ENCODE results near the gene HMGN3. TPM values are rescaled to one million over a fixed set of nuclear protein-coding genes. Genes with fewer than 3 reads are reported as not detected.
"Not testable (repeated sequence)": the region's sequence is repeated elsewhere in the genome, so short reads cannot be mapped to it uniquely, and the experiment has no call there.

The HMGN3 gene
- total RNA-seq, 6 experiments from 2014 or later: 26.7 to 41.2 (median 28.6) TPM

DNA sequence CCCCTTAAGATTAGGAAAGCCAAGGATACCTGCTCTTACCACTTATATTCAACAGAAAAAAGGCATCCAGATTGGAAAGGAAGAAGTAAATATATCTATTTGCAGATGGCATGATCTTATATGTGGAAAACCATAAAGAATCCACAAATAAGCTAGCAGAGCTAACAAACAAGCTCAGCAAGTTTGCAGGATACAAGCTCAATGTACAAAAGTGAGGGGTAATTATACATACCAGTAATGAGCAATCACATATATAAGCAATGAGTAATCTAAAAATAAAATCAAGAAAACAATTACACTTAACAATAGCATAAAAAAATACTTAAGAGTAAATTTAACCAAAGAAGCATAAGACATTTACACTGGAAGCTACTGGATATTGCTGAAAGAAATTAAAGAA is 31.6 kb upstream of the HMGN3 start:
- H3K4me3 Mint-ChIP-seq: no peak overlapping the region
- no peaks in the 10 kb centered on the region; the same call in 1 of the 2 replicates for H3K27me3 Mint-ChIP-seq (ENCODE audit: insufficient read depth)
- no peaks in the 10 kb centered on the region for H3K4me1 Mint-ChIP-seq (ENCODE audit: low read depth)
- TF ChIP-seq, protein P1, sequence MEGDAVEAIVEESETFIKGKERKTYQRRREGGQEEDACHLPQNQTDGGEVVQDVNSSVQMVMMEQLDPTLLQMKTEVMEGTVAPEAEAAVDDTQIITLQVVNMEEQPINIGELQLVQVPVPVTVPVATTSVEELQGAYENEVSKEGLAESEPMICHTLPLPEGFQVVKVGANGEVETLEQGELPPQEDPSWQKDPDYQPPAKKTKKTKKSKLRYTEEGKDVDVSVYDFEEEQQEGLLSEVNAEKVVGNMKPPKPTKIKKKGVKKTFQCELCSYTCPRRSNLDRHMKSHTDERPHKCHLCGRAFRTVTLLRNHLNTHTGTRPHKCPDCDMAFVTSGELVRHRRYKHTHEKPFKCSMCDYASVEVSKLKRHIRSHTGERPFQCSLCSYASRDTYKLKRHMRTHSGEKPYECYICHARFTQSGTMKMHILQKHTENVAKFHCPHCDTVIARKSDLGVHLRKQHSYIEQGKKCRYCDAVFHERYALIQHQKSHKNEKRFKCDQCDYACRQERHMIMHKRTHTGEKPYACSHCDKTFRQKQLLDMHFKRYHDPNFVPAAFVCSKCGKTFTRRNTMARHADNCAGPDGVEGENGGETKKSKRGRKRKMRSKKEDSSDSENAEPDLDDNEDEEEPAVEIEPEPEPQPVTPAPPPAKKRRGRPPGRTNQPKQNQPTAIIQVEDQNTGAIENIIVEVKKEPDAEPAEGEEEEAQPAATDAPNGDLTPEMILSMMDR (IDR thresholded peaks at IDR 0.05): no peak
- DNase-seq: no peak
- H3K36me3 Mint-ChIP-seq (ENCODE audit: low read depth): no peaks in the 10 kb centered on the region
- H3K9me3 Mint-ChIP-seq: peaks cover 6% of the 10 kb centered on the region
- no peak overlapping the region for H3K27ac Mint-ChIP-seq

- no peak for DNase-seq
- TF ChIP-seq, protein P1 (IDR thresholded peaks at IDR 0.05): no peak
- Mint-ChIP-seq H3K36me3 (ENCODE audit: low read depth) (no peaks in the 10 kb centered on the region), H3K9me3 (peaks cover 9% of the 10 kb centered on the region), H3K27me3 (ENCODE audit: insufficient read depth) (no peaks in the 10 kb centered on the region; the same call in 1 of the 2 replicates), H3K27ac (no peak overlapping the region), H3K4me1 (ENCODE audit: low read depth) (no peaks in the 10 kb centered on the region), H3K4me3 (no peak overlapping the region)
These were observed 28.9 kb upstream of the HMGN3 start for GRCh38 chr6:79263359-79263758.

DNA sequence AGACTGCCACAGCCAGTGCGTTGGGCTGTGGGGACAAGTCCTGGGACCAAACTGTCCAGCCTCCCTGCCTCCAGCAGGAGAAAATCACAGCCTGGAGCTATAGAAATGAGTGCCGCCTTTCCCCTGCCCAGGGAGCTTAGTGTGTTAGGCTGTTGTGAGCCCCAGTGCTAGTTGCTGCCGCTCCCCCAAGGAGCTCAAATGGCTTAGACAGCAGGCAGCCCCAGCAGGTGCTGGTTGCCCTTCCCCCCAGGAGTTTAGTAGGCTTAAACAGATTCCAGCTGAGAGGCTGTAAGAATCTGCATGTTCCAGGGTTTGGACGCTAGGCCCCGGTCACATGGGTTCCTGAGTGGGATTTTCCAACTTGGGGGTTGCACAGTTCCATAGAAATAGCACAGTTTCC is 27.2 kb upstream of the HMGN3 start:
- H3K27ac Mint-ChIP-seq: no peak overlapping the region
- no peak for DNase-seq
- H3K36me3 Mint-ChIP-seq (ENCODE audit: low read depth): no peaks in the 10 kb centered on the region
- no peaks in the 10 kb centered on the region; the same call in 1 of the 2 replicates for H3K27me3 Mint-ChIP-seq (ENCODE audit: insufficient read depth)
- peaks cover 9% of the 10 kb centered on the region for H3K9me3 Mint-ChIP-seq
- H3K4me3 Mint-ChIP-seq: no peak overlapping the region
- TF ChIP-seq, protein P1 (IDR thresholded peaks at IDR 0.05): no peak
- 0 out of 2 replicates have a peak, but pooled peaks cover 6% of the 10 kb centered on the region for H3K4me1 Mint-ChIP-seq (ENCODE audit: low read depth)

GRCh38 chr6:79260772-79261171 is 26.3 kb upstream of the HMGN3 start:
- DNase-seq: no peak
- TF ChIP-seq, protein P1 (IDR thresholded peaks at IDR 0.05): no peak
- Mint-ChIP-seq H3K36me3 (ENCODE audit: low read depth) (no peaks in the 10 kb centered on the region), H3K27me3 (ENCODE audit: insufficient read depth) (no peaks in the 10 kb centered on the region), H3K4me1 (ENCODE audit: low read depth) (0 out of 2 replicates have a peak, but pooled peaks cover 6% of the 10 kb centered on the region), H3K4me3 (no peak overlapping the region), H3K27ac (no peak overlapping the region), H3K9me3 (peaks cover 9% of the 10 kb centered on the region)

DNA sequence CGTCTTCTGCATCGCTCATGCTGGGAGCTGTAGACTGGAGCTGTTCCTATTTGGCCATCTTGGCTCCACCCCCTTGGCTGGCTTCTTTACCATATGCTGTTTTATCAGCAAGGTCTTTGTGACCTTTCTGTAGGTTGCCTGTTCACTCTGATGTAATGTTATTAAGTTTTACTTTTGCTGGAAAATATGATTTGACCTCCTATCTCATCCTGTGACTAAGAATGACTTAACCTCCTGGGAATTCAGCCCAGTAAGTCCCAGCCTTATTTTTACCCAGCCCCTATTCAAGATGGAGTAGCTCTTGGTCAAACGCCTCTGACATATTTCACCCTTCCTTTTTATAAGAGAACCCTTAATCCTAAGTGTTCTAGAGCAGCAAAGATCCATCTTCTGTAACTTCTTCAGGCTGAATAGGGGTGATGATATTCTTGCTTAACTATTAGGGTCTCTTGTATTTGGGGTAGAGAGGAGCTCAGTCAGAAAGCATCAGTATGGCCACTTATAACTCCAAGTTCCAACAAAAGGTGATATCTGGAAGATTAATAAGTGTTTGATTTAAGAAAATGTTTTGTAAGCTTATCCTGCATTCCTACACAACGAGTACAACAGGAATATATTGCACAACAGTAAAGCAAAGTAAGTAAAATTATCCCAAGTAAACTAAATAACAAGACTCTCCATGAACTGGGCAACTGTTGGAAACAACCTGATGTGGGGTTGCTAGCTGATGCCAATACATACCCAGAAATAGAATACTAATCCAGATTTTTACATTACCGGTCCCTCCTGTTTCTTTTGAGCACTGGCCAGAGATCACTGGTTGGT is 23.1 kb upstream of the HMGN3 start:
- H3K36me3 Mint-ChIP-seq (ENCODE audit: low read depth): no peaks in the 10 kb centered on the region
- no peaks in the 10 kb centered on the region for H3K27me3 Mint-ChIP-seq (ENCODE audit: insufficient read depth)
- H3K27ac Mint-ChIP-seq: no peak overlapping the region
- TF ChIP-seq, protein P1 (IDR thresholded peaks at IDR 0.05): no peak
- 0 out of 2 replicates have a peak, but pooled peaks cover 6% of the 10 kb centered on the region for H3K4me1 Mint-ChIP-seq (ENCODE audit: low read depth)
- H3K9me3 Mint-ChIP-seq: peaks cover 4% of the 10 kb centered on the region
- DNase-seq: no peak
- no peak overlapping the region for H3K4me3 Mint-ChIP-seq

GRCh38 chr6:79256770-79257169 is 22.3 kb upstream of the HMGN3 start:
- not testable (repeated sequence) for DNase-seq; H3K36me3 Mint-ChIP-seq (ENCODE audit: low read depth); H3K4me3 Mint-ChIP-seq; H3K27ac Mint-ChIP-seq; H3K9me3 Mint-ChIP-seq; H3K4me1 Mint-ChIP-seq (ENCODE audit: low read depth); H3K27me3 Mint-ChIP-seq (ENCODE audit: insufficient read depth)

DNA sequence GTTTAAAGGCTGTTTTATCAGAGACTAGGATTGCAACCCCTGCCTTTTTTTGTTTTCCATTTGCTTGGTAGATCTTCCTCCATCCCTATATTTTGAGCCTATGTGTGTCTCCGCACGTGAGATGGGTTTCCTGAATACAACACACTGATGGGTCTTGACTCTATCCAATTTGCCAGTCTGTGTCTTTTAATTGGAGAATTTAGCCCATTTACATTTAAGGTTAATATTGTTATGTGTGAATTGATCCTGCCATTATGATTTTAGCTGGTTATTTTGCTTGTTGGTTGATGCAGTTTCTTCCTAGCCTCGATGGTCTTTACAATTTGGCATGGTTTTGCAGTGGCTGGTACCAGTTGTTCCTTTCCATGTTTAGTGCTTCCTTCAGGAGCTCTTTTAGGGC is 20.6 kb upstream of the HMGN3 start:
- H3K36me3 Mint-ChIP-seq (ENCODE audit: low read depth); DNase-seq; H3K9me3 Mint-ChIP-seq; H3K27me3 Mint-ChIP-seq (ENCODE audit: insufficient read depth); H3K27ac Mint-ChIP-seq; H3K4me1 Mint-ChIP-seq (ENCODE audit: low read depth); H3K4me3 Mint-ChIP-seq: not testable (repeated sequence)

Data from HFFc6 (cell line).